Measurements from ENCODE around the gene NRARP. TPM values are rescaled to one million over a fixed set of nuclear protein-coding genes. Genes with fewer than 3 reads are reported as not detected.

Gene NRARP
- total RNA-seq, 2 donors from 2014 or later: 4.9 to 11.5 TPM

GRCh38 chr9:137325799-137326198, 23.7 kb upstream of the NRARP start:
- no peak for DNase-seq
- intact Hi-C loops (cut with DNase I): no loop called here
- ATAC-seq: no peak

- ATAC-seq (no peak), DNase-seq (no peak)
- intact Hi-C loops (cut with DNase I): no loop called here
These were observed 23.1 kb upstream of the NRARP start for GRCh38 chr9:137325124-137325523.

- no peak for DNase-seq
- intact Hi-C loops (cut with DNase I): no loop called here
- no peak for ATAC-seq
These were observed 21.7 kb upstream of the NRARP start for GRCh38 chr9:137323531-137324331.

GRCh38 chr9:137321726-137322361, 19.8 kb upstream of the NRARP start:
- DNase-seq: no peak
- no peak for ATAC-seq
- intact Hi-C loops (cut with DNase I): no loop called here

GRCh38 chr9:137320555-137321384, 18.7 kb upstream of the NRARP start:
- intact Hi-C loops (cut with DNase I): no loop called here
- DNase-seq (peak; percentile 40), ATAC-seq (peak in 1 of 2 donors; percentile 28)

- intact Hi-C loops (cut with DNase I): no loop called here
- DNase-seq: peak; percentile 17
- ATAC-seq: no peak
These were observed 17.9 kb upstream of the NRARP start for GRCh38 chr9:137319739-137320551.

GRCh38 chr9:137319011-137319738, 17.1 kb upstream of the NRARP start:
- DNase-seq (peak; percentile 77), ATAC-seq (peak; percentile 68)
- intact Hi-C loops (cut with DNase I): no loop called here

GRCh38 chr9:137318602-137319001, 16.5 kb upstream of the NRARP start:
- ATAC-seq (no peak), DNase-seq (no peak)
- intact Hi-C loops (cut with DNase I): no loop called here

GRCh38 chr9:137317718-137318511, 15.8 kb upstream of the NRARP start:
- intact Hi-C loops (cut with DNase I): no loop called here
- peak; percentile 29 for DNase-seq
- ATAC-seq: no peak

GRCh38 chr9:137317021-137317717, 15.1 kb upstream of the NRARP start:
- ATAC-seq (no peak), DNase-seq (peak; percentile 22)
- intact Hi-C loops (cut with DNase I): no loop called here

- intact Hi-C loops (cut with DNase I): no loop called here
- ATAC-seq (peak; percentile 50 to 54), DNase-seq (peak; percentile 78)
These were observed 14.2 kb upstream of the NRARP start for GRCh38 chr9:137316012-137316981.

GRCh38 chr9:137315581-137316011, 13.5 kb upstream of the NRARP start:
- DNase-seq: peak; percentile 21
- intact Hi-C loops (cut with DNase I): no loop called here
- ATAC-seq: no peak

GRCh38 chr9:137314561-137315560, 12.8 kb upstream of the NRARP start:
- intact Hi-C loops (cut with DNase I): no loop called here
- peak; percentile 28 for DNase-seq
- no peak for ATAC-seq

- DNase-seq: peak; percentile 21
- no peak for ATAC-seq
- intact Hi-C loops (cut with DNase I): no loop called here
These were observed 12.0 kb upstream of the NRARP start for GRCh38 chr9:137313956-137314560.
